GM10248 (cell line): ENCODE data around the gene SMARCD3.

Source experiments
- CTCF ChIA-PET: fragments of 300-600 bp; sonication (Branson Sonifier 250); formaldehyde crosslinking; extraction: SDS; loops from one replicate; lab custom pipeline; 2021; ENCODE audit warnings: antibody characterized with exemption; lab: Yijun Ruan, JAX
- POLR2A ChIA-PET: fragments of 350-650 bp; sonication (Branson Sonifier 250); formaldehyde crosslinking; extraction: SDS; loops from one replicate; lab custom pipeline; 2020; ENCODE audit warnings: antibody characterized with exemption; lab: Yijun Ruan, JAX
- DNase-seq: peaks from one replicate; pipeline ENCODE4 v3.0.0; 2012; ENCODE audit errors: extremely low spot score
- TF ChIP-seq, protein P1 (sequence below): IDR thresholded peaks from 2 replicates; pipeline ENCODE4 v1.5.1; 2012; ENCODE audit warnings: mild to moderate bottlenecking, low read depth; ENCODE audit errors: extremely low read depth, missing control alignments, control extremely low read depth

The SMARCD3 gene

DNA sequence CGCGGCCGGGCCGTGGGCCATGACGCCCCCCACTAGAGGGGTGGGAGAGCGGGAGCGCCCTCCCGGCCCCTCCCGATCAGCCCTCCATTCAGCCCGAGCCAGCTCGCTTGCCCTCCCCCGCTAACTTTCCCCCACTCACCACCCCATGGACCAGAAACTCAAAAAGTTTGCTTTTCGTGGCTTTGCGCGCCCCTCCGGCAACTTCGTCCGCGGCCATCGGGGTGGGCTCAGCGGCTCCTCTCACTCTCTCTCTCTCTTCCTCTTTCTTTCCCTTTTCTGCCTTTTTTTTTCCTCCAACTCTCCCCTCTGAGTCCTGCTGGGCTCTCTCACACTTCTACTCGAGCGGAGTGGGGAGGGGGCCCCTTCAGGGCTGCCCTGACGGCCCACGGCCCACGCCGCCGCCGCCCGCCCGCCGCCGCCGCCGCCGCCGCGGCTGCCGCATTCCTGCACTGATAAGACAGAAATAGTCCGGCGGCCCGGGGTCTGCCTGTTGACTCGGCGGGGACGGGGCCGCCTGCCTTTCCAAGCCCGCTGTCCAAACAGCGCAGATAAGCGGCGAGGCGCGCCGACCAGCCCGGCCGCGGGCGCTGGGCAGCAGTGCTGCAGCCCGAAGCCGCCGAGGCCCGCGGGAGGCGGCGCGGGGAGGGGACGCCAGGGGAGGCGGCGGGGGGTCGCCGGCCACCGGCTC lies at the start of gene SMARCD3:
TSS of gene SMARCD3 (minus strand) at position 349 of the 688 bp plus-strand sequence. CDS start at position 217, 132 bp downstream.
- ChIA-PET CTCF (interaction anchor here (1.4 to 6.6 kb wide), 4 partner anchors 13 to 125 kb away, joined by 5 to 78 read pairs (median 9); partner anchors contain the start of genes ABCF2 and CHPF2), POLR2A (no interaction called here)
- no peak for DNase-seq
- TF ChIP-seq, protein P1, sequence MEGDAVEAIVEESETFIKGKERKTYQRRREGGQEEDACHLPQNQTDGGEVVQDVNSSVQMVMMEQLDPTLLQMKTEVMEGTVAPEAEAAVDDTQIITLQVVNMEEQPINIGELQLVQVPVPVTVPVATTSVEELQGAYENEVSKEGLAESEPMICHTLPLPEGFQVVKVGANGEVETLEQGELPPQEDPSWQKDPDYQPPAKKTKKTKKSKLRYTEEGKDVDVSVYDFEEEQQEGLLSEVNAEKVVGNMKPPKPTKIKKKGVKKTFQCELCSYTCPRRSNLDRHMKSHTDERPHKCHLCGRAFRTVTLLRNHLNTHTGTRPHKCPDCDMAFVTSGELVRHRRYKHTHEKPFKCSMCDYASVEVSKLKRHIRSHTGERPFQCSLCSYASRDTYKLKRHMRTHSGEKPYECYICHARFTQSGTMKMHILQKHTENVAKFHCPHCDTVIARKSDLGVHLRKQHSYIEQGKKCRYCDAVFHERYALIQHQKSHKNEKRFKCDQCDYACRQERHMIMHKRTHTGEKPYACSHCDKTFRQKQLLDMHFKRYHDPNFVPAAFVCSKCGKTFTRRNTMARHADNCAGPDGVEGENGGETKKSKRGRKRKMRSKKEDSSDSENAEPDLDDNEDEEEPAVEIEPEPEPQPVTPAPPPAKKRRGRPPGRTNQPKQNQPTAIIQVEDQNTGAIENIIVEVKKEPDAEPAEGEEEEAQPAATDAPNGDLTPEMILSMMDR: no peak

DNA sequence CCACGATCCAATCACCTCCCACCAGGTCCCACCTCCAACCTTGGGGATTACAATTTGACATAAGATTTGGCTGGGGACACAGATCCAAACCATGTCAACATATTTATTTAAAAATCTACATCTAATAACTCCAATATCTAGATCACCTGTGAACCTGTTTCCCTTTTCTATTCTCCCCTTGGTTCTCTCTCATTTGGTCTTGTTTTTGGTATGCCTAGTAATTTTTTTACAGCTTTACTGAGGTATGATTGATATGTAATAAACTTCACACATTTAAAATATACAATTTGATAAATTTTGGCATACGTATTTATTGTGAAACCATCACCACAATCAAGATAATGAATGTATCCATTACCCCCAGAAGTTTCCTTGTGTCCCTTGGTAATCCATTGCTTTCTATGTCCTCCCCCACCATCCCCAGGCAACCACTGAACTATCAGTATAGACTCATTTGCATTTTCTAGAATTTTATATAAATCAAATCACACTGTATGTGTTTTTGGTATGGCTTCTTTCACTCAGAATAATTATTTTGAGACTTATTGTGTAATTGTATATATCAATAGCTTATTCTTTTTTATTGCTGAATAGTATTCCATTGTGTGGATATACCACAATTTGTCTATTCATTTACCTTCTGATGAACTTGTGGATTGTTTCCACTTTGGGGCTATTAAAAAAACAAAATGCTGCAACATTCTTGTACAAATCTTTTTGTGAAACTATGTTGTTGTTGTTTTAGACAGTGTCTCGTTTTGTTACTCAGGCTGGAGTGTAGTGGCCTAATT lies 47.9 kb upstream of the SMARCD3 start:
- ChIA-PET CTCF (interaction anchor here (1.0 to 1.1 kb wide), 2 partner anchors 19 to 185 kb away, joined by 3 to 6 read pairs; no protein-coding TSS in a partner anchor), POLR2A (no interaction called here)
- DNase-seq: no peak
- TF ChIP-seq, protein P1: no peak

DNA sequence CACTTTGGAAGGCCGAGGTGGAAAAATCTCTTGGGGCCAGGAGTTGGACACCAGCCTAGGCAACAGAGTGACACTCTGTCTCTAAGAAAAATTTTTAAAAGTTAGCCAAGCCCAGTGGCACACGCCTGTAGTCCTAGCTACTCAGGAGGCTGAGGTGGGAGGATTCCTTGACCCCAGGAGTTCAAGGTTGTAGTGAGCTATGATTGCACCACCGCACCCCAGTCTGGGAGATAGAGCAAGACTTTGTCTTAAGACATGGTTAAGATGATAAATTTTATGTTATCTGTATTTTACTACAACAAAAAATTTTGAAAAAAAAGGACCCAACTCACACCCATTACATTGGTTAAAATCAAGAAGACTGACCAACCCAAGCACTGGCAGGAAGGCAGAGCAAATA lies 44.4 kb upstream of the SMARCD3 start:
- no peak for DNase-seq
- TF ChIP-seq, protein P1: no peak
- POLR2A ChIA-PET: no interaction called here
- CTCF ChIA-PET: interaction anchor here (1.2 kb wide), 2 partner anchors 12 to 24 kb away, joined by 3 to 4 read pairs; no protein-coding TSS in a partner anchor

DNA sequence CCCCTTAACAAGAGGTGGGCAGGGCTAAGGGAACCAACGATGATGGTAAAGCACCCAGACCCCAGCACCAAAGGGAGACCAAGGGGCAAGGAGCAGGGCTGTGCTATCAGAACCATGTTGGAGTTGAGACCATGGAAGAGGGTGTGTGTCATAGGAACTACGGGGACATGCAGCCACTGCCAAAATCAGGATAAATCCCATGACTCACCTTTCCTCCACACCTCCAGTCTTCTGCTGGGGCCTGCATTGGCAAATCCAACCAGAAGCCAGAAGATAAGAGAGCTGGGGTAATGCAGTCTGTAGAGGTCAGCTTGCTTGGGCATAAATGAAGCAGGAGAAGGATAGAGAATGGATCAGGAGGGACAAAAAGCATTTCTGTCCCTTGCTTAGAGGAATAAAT lies 42.7 kb upstream of the SMARCD3 start:
- ChIA-PET CTCF (interaction anchor here (2.0 kb wide), 1 partner anchor 47 kb away, joined by 4 read pairs; no protein-coding TSS in a partner anchor), POLR2A (no interaction called here)
- TF ChIP-seq, protein P1: no peak
- DNase-seq: no peak

DNA sequence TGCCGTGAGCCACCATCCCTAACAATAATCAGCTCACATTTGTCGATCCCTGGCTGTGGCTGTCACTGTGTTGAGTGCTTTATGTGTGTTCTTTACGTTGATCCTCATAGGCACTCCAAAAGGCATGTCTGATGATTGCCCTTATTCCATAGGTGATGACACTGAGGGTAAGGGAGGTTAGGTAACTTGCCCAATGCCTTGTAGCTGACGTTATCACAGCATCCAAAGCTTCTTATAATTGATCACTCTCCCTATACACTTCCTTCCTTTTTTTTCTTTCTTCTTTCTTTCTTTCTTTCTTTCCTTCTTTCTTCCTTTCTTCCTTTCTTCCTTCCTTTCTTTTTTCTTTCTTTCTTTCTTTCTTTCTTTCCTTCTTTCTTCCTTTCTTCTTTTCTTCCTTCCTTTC lies 41.9 kb upstream of the SMARCD3 start:
- no peak for DNase-seq
- POLR2A ChIA-PET: no interaction called here
- TF ChIP-seq, protein P1: no peak
- CTCF ChIA-PET: interaction anchor here (1.2 to 2.0 kb wide), 2 partner anchors 14 to 46 kb away, joined by 3 to 4 read pairs; no protein-coding TSS in a partner anchor

DNA sequence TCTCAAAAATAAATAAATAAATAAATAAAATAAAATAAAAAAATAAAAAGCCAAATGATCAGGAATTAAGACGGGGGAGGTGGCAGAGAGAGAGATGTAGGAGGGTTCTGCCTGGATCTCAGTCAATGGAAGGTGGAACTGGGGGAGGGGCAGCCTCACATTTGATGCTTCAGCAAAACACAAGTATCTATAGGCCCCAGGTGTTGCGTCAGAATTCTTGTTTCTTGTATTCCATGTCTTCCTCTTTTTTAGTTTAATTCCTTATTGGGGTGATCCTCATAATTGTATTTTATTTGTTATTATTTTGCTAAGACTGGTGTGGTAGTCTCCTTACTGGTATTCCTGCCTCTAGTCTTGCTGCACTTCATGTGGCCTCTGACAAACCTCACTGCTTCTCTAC lies 41.4 kb upstream of the SMARCD3 start:
- POLR2A ChIA-PET: no interaction called here
- no peak for DNase-seq
- CTCF ChIA-PET: interaction anchor here (1.2 kb wide), 1 partner anchor 15 kb away, joined by 3 read pairs; no protein-coding TSS in a partner anchor
- TF ChIP-seq, protein P1: no peak
